Testis (tissue), 2 donors: Measurements from ENCODE around the gene FAM193B.

Source experiments
- POLR2A ChIP-seq: fragments of 450-650 bp; IDR thresholded peaks from one replicate; pipeline ENCODE4 v1.6.1; 2017; ENCODE audit warnings: antibody characterized with exemption, mild to moderate bottlenecking, moderate library complexity
- TF ChIP-seq, protein P1 (sequence below), 3 experiments: fragments of 450-650 bp in 2 of 3; fragments of 200-600 bp in 1 of 3; sonication (generic) in 1 of 3; IDR thresholded peaks; one replicate each; pipeline ENCODE4 v1.5.1; 2016 to 2019; ENCODE audit warnings: antibody characterized with exemption in 3 of 3, mild to moderate bottlenecking in 2 of 3, moderate library complexity in 1 of 3

DNA sequence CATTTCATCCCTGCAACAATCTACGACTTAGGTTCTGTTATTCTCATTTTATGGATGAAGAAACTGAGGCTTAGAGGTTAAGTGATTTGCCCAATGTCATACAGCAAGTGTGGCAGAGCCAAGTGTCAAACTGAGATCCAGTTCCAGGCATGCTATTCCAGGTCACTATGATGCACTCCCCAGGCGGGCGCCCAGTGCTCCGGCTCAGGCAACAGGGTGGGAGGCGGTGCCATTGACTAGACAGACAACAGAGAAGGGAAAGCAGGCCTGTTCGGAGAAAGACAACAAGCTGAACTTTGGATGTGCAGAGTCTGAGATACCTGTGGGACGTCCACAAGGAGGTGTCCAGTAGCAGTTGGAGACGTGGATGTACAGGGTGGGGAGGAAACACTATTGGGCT lies 26.8 kb downstream of the FAM193B start:
- TF ChIP-seq, protein P1, sequence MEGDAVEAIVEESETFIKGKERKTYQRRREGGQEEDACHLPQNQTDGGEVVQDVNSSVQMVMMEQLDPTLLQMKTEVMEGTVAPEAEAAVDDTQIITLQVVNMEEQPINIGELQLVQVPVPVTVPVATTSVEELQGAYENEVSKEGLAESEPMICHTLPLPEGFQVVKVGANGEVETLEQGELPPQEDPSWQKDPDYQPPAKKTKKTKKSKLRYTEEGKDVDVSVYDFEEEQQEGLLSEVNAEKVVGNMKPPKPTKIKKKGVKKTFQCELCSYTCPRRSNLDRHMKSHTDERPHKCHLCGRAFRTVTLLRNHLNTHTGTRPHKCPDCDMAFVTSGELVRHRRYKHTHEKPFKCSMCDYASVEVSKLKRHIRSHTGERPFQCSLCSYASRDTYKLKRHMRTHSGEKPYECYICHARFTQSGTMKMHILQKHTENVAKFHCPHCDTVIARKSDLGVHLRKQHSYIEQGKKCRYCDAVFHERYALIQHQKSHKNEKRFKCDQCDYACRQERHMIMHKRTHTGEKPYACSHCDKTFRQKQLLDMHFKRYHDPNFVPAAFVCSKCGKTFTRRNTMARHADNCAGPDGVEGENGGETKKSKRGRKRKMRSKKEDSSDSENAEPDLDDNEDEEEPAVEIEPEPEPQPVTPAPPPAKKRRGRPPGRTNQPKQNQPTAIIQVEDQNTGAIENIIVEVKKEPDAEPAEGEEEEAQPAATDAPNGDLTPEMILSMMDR (IDR thresholded peaks at IDR 0.05), result no peak
- TF ChIP-seq POLR2A, result no peak
